Right forelimb (tissue), 1 donor: ENCODE measurements around the gene SMIM10L2A.
"Not testable (repeated sequence)": the region's sequence is repeated elsewhere in the genome, so short reads cannot be mapped to it uniquely, and the experiment has no call there.

Source experiments
- DNase-seq: peaks from one replicate; pipeline ENCODE4 v3.0.0-alpha.2; 2018

Gene SMIM10L2A

GRCh38 chrX:135423173-135423864 lies 1.6 kb downstream of the SMIM10L2A start:
- DNase-seq, result not testable (repeated sequence)

- DNase-seq, result no peak
Measured at GRCh38 chrX:135424469-135424868, 2.7 kb downstream of the SMIM10L2A start.

- DNase-seq, result no peak
Measured at GRCh38 chrX:135425026-135425965, 3.6 kb downstream of the SMIM10L2A start.

- no peak for DNase-seq
Measured at GRCh38 chrX:135429429-135429828, 7.7 kb downstream of the SMIM10L2A start.

- DNase-seq, result no peak
Measured at GRCh38 chrX:135431886-135432285, 10.1 kb downstream of the SMIM10L2A start.

GRCh38 chrX:135432453-135432852 lies 10.7 kb downstream of the SMIM10L2A start:
- DNase-seq, result no peak

- no peak for DNase-seq
Measured at GRCh38 chrX:135432881-135433521, 11.3 kb downstream of the SMIM10L2A start.

GRCh38 chrX:135433531-135434257 lies 11.9 kb downstream of the SMIM10L2A start:
- no peak for DNase-seq

- no peak for DNase-seq
Measured at GRCh38 chrX:135434258-135435138, 12.8 kb downstream of the SMIM10L2A start.

GRCh38 chrX:135435139-135435922 lies 13.6 kb downstream of the SMIM10L2A start:
- no peak for DNase-seq

GRCh38 chrX:135435933-135436332 lies 14.2 kb downstream of the SMIM10L2A start:
- DNase-seq, result no peak

- DNase-seq, result no peak
Measured at GRCh38 chrX:135436456-135436855, 14.7 kb downstream of the SMIM10L2A start.

- no peak for DNase-seq
Measured at GRCh38 chrX:135436966-135437866, 15.5 kb downstream of the SMIM10L2A start.

GRCh38 chrX:135437867-135438733 lies 16.4 kb downstream of the SMIM10L2A start:
- DNase-seq, result no peak

- DNase-seq, result no peak
Measured at GRCh38 chrX:135438734-135439043, 16.9 kb downstream of the SMIM10L2A start.

- DNase-seq, result no peak
Measured at GRCh38 chrX:135449637-135450550, 28.1 kb downstream of the SMIM10L2A start.

GRCh38 chrX:135453381-135453780 lies 31.6 kb downstream of the SMIM10L2A start:
- no peak for DNase-seq

GRCh38 chrX:135454816-135455215 lies 33.1 kb downstream of the SMIM10L2A start:
- DNase-seq, result no peak
